ENCODE results near the gene RFNG.

DNA sequence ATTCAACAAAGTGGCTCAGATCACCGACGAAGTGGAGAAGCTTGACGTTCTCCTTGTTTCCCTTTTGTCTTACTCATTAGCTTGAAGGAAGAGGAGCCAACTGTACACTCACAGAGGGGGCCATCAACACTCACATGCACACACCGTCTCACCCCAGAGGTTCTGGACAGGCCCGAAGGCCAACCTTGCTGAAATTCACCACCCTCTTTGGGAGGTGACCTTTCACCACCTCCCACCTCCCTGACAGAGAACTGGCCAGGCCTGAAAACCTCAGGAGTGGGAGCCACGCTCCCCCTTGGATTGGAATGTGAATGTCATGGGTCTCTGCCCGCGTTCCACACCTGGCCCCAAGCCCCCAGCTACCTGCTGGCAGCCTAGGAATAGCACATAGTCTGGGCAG, 16.1 kb downstream of the RFNG start:
- TF ChIP-seq, protein P1, sequence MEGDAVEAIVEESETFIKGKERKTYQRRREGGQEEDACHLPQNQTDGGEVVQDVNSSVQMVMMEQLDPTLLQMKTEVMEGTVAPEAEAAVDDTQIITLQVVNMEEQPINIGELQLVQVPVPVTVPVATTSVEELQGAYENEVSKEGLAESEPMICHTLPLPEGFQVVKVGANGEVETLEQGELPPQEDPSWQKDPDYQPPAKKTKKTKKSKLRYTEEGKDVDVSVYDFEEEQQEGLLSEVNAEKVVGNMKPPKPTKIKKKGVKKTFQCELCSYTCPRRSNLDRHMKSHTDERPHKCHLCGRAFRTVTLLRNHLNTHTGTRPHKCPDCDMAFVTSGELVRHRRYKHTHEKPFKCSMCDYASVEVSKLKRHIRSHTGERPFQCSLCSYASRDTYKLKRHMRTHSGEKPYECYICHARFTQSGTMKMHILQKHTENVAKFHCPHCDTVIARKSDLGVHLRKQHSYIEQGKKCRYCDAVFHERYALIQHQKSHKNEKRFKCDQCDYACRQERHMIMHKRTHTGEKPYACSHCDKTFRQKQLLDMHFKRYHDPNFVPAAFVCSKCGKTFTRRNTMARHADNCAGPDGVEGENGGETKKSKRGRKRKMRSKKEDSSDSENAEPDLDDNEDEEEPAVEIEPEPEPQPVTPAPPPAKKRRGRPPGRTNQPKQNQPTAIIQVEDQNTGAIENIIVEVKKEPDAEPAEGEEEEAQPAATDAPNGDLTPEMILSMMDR (conservative IDR thresholded peaks at IDR 0.05) = no peak
- no peak for TF ChIP-seq EZH2 (IDR thresholded peaks at IDR 0.05; ENCODE audit: low read depth)

All from PC-9 (cell line).